ENCODE measurements around the gene SRRM2. TPM values are rescaled to one million over a fixed set of nuclear protein-coding genes. Genes with fewer than 3 reads are reported as not detected.

SRRM2 gene
- total RNA-seq, 2 donors from 2014 or later, result 1,185 to 1,285 TPM

DNA sequence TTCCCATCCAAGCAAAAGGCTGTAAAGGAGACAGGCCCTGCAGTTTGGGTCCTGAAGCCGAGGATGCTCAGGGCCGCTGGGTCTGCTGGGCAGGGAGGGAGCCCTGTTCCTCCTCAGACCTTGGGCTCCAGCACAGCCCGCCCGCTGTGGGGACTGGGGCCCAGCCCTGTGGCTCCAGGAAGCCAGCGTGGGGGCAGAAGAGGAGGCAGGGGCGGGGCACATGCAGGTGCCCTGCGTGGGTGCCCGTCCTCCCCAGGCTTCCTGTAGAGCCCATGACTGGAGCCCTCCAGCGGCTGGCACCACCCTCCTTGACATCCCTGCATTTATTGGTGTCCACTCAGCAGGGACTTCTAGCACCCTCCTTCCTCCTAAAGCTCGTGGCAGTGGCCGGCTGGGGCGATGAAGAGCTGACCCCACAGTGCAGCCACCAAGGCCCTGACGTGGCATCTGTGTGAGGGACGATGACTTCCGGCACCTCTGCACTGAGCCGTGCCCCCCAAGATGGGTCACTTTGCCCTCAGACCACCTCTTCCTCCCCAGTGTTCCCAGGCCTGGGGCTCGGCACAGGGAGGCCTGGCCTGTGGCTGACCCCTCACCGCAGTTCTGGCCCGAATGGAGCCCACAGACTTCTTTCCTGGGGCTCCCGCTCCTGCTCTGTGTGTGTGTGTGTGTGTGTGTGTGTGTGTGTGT lies 42.3 kb upstream of the SRRM2 start:
- Mint-ChIP-seq H3K4me1 (peaks cover 3% of the 10 kb centered on the region), H3K36me3 (ENCODE audit: low read depth) (no peaks in the 10 kb centered on the region), H3K27ac (no peak overlapping the region), H3K4me3 (no peak overlapping the region), H3K27me3 (no peaks in the 10 kb centered on the region)
- DNase-seq, result no peak
- H3K9me3 ChIP-seq (ENCODE audit: control insufficient read depth, low read length, poor library complexity, severe bottlenecking), result no peaks in the 10 kb centered on the region
- no peak for ATAC-seq

DNA sequence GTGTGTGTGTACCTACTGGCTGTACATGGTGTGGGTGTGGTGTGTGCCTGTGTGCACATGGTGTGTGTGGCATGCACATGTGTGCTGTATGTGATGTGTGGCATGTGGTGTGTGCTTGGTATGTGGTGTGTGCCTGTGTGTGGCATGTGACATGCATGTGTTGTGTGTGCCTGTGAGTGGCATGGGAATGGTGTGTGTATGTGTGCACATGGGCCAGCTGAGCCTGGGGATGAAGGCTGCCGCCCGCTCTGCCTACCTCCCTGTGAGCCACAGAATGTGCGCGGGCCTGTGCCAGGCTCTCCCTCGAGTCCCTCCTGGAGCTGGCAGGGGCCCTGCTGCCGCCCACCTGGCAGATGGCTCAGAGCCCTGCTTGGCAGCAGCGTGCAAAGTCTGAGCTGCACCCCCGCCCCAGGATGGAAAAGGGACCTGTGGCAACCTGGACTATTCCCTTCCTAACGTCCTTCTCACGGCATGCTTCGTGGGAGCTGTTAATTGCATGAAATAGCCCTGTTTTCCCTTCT lies 41.7 kb upstream of the SRRM2 start:
- no peak for DNase-seq
- no peak for ATAC-seq
- Mint-ChIP-seq H3K4me1 (peaks cover 4% of the 10 kb centered on the region), H3K27me3 (no peaks in the 10 kb centered on the region), H3K4me3 (no peak overlapping the region), H3K36me3 (ENCODE audit: low read depth) (no peaks in the 10 kb centered on the region), H3K27ac (no peak overlapping the region)
- no peaks in the 10 kb centered on the region for H3K9me3 ChIP-seq (ENCODE audit: control insufficient read depth, low read length, poor library complexity, severe bottlenecking)

GRCh38 chr16:2711370-2712062 lies 40.9 kb upstream of the SRRM2 start:
- no peaks in the 10 kb centered on the region for H3K9me3 ChIP-seq (ENCODE audit: control insufficient read depth, low read length, poor library complexity, severe bottlenecking)
- no peaks in the 10 kb centered on the region for H3K36me3 Mint-ChIP-seq (ENCODE audit: low read depth)
- H3K27me3 Mint-ChIP-seq, result no peaks in the 10 kb centered on the region
- H3K4me3 Mint-ChIP-seq, result no peak overlapping the region
- H3K4me1 Mint-ChIP-seq, result peaks cover 6% of the 10 kb centered on the region
- ATAC-seq (no peak), DNase-seq (no peak)
- no peak overlapping the region for H3K27ac Mint-ChIP-seq

DNA sequence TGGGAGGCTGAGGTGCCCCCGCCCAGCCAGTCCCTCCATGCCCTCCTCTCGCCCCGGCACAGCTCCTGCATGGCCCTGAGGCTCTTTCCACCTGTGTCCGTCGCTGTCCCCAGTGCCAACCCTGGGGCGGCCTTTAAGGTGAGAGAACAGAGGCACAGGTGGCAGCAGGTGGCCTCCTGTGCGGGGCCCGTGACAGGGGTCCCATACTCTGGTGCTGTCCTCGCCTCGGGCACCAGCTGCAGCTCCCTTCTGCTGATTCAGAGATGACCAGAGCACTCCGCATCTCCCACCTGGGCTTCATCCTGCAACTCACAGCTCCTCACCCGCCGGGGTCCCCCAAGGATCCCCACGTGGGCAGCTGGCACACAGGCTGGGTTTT lies 40.4 kb upstream of the SRRM2 start:
- no peak for ATAC-seq
- Mint-ChIP-seq H3K4me3 (no peak overlapping the region), H3K36me3 (ENCODE audit: low read depth) (no peaks in the 10 kb centered on the region), H3K4me1 (peaks cover 6% of the 10 kb centered on the region), H3K27me3 (no peaks in the 10 kb centered on the region), H3K27ac (no peak overlapping the region)
- DNase-seq, result no peak
- no peaks in the 10 kb centered on the region for H3K9me3 ChIP-seq (ENCODE audit: control insufficient read depth, low read length, poor library complexity, severe bottlenecking)

GRCh38 chr16:2712546-2712945 lies 39.9 kb upstream of the SRRM2 start:
- Mint-ChIP-seq H3K4me3 (no peak overlapping the region), H3K4me1 (peaks cover 6% of the 10 kb centered on the region), H3K27ac (no peak overlapping the region), H3K27me3 (no peaks in the 10 kb centered on the region), H3K36me3 (ENCODE audit: low read depth) (no peaks in the 10 kb centered on the region)
- DNase-seq, result no peak
- H3K9me3 ChIP-seq (ENCODE audit: control insufficient read depth, low read length, poor library complexity, severe bottlenecking), result no peaks in the 10 kb centered on the region
- no peak for ATAC-seq

GRCh38 chr16:2713523-2713922 lies 38.9 kb upstream of the SRRM2 start:
- no peak overlapping the region for H3K4me3 Mint-ChIP-seq

GRCh38 chr16:2713985-2714774 lies 38.3 kb upstream of the SRRM2 start:
- no peak for DNase-seq
- Mint-ChIP-seq H3K4me3 (no peak overlapping the region), H3K27me3 (no peaks in the 10 kb centered on the region), H3K36me3 (ENCODE audit: low read depth) (no peaks in the 10 kb centered on the region), H3K27ac (no peak overlapping the region), H3K4me1 (peaks cover 6% of the 10 kb centered on the region)
- no peaks in the 10 kb centered on the region for H3K9me3 ChIP-seq (ENCODE audit: control insufficient read depth, low read length, poor library complexity, severe bottlenecking)
- ATAC-seq, result no peak

More at GRCh38 chr16:2713523-2713922, 38.9 kb upstream of the SRRM2 start:
- DNase-seq (no peak), ATAC-seq (no peak)
- Mint-ChIP-seq H3K27ac (no peak overlapping the region), H3K4me1 (peaks cover 6% of the 10 kb centered on the region), H3K36me3 (ENCODE audit: low read depth) (no peaks in the 10 kb centered on the region), H3K27me3 (no peaks in the 10 kb centered on the region)
- H3K9me3 ChIP-seq (ENCODE audit: control insufficient read depth, low read length, poor library complexity, severe bottlenecking), result no peaks in the 10 kb centered on the region

GRCh38 chr16:2715064-2715463 lies 37.4 kb upstream of the SRRM2 start:
- Mint-ChIP-seq H3K27ac (peak overlapping the region; percentile 56), H3K4me1 (peaks cover 6% of the 10 kb centered on the region), H3K4me3 (peak overlapping the region; percentile 21), H3K27me3 (no peaks in the 10 kb centered on the region), H3K36me3 (ENCODE audit: low read depth) (no peaks in the 10 kb centered on the region)
- DNase-seq (no peak), ATAC-seq (peak; percentile 2)
- no peaks in the 10 kb centered on the region for H3K9me3 ChIP-seq (ENCODE audit: control insufficient read depth, low read length, poor library complexity, severe bottlenecking)

GRCh38 chr16:2715519-2715918 lies 36.9 kb upstream of the SRRM2 start:
- DNase-seq (peak; percentile 79 to 84 (median 79)), ATAC-seq (peak; percentile 94)
- H3K27ac Mint-ChIP-seq, result peak overlapping the region; percentile 56
- no peaks in the 10 kb centered on the region for H3K9me3 ChIP-seq (ENCODE audit: control insufficient read depth, low read length, poor library complexity, severe bottlenecking)
- H3K4me1 Mint-ChIP-seq, result peaks cover 6% of the 10 kb centered on the region
- H3K4me3 Mint-ChIP-seq, result no peak overlapping the region
- no peaks in the 10 kb centered on the region for H3K36me3 Mint-ChIP-seq (ENCODE audit: low read depth)
- H3K27me3 Mint-ChIP-seq, result no peaks in the 10 kb centered on the region

GRCh38 chr16:2715966-2716885 lies 36.2 kb upstream of the SRRM2 start:
- ATAC-seq, result no peak
- Mint-ChIP-seq H3K36me3 (ENCODE audit: low read depth) (no peaks in the 10 kb centered on the region), H3K4me1 (peaks cover 6% of the 10 kb centered on the region), H3K27me3 (no peaks in the 10 kb centered on the region), H3K4me3 (peak overlapping the region; percentile 33), H3K27ac (no peak overlapping the region)
- no peaks in the 10 kb centered on the region for H3K9me3 ChIP-seq (ENCODE audit: control insufficient read depth, low read length, poor library complexity, severe bottlenecking)
- no peak for DNase-seq

DNA sequence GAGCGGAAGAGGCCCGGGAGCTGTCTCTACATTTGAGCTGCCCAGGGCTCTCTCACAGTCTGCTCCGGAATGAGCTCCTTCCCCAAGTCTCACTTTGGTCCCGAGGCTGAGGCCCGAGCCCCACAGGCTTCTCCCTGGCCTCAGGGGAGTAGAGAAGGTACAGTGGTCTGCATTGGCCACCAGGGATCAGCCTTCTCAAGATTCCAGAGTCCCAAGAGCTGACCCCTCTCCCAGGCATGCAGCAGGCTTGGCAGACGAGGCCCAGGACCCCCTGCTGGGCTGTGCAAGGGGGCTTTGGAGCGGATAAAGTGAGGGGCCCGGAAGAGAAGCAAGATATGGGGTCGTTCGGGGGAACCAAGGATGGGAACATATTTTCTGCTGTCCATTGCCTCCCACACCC lies 35.5 kb upstream of the SRRM2 start:
- Mint-ChIP-seq H3K27ac (no peak overlapping the region), H3K36me3 (ENCODE audit: low read depth) (no peaks in the 10 kb centered on the region), H3K4me1 (peaks cover 6% of the 10 kb centered on the region), H3K4me3 (peak overlapping the region; percentile 33), H3K27me3 (no peaks in the 10 kb centered on the region)
- ATAC-seq, result no peak
- no peaks in the 10 kb centered on the region for H3K9me3 ChIP-seq (ENCODE audit: control insufficient read depth, low read length, poor library complexity, severe bottlenecking)
- no peak for DNase-seq

GRCh38 chr16:2717383-2718263 lies 34.8 kb upstream of the SRRM2 start:
- H3K36me3 Mint-ChIP-seq (ENCODE audit: low read depth), result no peaks in the 10 kb centered on the region
- ATAC-seq (no peak), DNase-seq (no peak)
- no peaks in the 10 kb centered on the region for H3K27me3 Mint-ChIP-seq
- no peak overlapping the region for H3K27ac Mint-ChIP-seq
- H3K4me1 Mint-ChIP-seq, result peaks cover 6% of the 10 kb centered on the region
- no peak overlapping the region for H3K4me3 Mint-ChIP-seq
- H3K9me3 ChIP-seq (ENCODE audit: control insufficient read depth, low read length, poor library complexity, severe bottlenecking), result no peaks in the 10 kb centered on the region
